HAP-1 (cell line): ENCODE measurements around the gene CDC14A.

Experiments
- DNase-seq, 2 experiments: peaks; one replicate each; pipeline ENCODE4 v3.0.0-alpha.2; 2016 to 2020; ENCODE audit warnings: low spot score in 2 of 2
- H3K27me3 ChIP-seq: fragments of 250-450 bp; sonication (Bioruptor Pico); 2 replicates; pipeline ENCODE4 v1.5.1; 2020; ENCODE audit warnings: low read depth, mild to moderate bottlenecking, moderate library complexity
- H3K36me3 ChIP-seq: fragments of 250-450 bp; sonication (Bioruptor Pico); replicated peaks from 2 replicates; pipeline ENCODE4 v1.5.1; 2020; ENCODE audit warnings: mild to moderate bottlenecking
- H3K4me1 ChIP-seq: fragments of 250-450 bp; sonication (Bioruptor Pico); 2 replicates; pipeline ENCODE4 v1.5.1; 2020; ENCODE audit warnings: mild to moderate bottlenecking
- H3K4me3 ChIP-seq: fragments of 250-450 bp; sonication (Bioruptor Pico); 2 replicates; pipeline ENCODE4 v1.5.1; 2020; ENCODE audit warnings: mild to moderate bottlenecking, moderate library complexity
- H3K9me3 ChIP-seq: fragments of 250-450 bp; sonication (Bioruptor Pico); 2 replicates; pipeline ENCODE4 v1.5.1; 2020; ENCODE audit warnings: mild to moderate bottlenecking, moderate library complexity
- in situ Hi-C: fragments of 300-500 bp; cut with MboI; formaldehyde crosslinking; loops from 3 replicates; pipeline ENCODE4 v1.14.3; 2020; ENCODE audit warnings: low sequenced_read_pairs, inconsistent platforms, mixed read lengths

The CDC14A gene

DNA sequence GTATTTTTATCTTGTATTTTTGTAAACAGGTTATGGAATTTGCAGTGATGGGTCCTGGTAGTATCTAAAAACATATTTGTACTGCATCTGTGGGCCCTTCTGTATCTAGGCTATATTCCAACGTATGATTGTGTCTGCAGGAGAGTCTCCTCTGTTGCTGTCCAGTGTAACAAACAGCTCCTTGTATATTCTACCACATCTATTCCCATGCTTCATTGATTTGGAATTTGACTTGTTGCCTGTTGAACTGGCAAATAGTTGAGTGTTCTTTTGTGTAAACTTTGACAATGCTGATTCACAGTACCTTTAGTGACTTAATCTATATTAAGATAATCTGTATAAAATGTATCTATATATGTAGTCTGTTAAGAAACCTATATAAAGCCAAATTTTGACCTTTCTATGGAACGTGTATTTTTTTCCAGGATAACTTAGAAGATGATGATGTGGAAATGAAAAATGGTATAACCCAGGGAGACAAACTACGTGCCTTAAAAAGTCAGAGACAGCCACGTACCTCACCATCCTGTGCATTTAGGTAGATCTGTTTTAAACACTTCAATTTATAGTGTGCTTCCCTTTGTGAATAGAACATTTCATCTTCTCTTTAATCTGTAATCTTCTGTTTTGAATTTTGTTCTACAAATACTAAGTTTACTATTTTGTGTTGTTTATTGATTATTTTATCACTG is 142.2 kb downstream of the CDC14A start:
- Histone ChIP-seq H3K27me3 (no peaks in the 10 kb centered on the region), H3K4me1 (no peaks in the 10 kb centered on the region), H3K4me3 (no peak overlapping the region), H3K36me3 (peaks cover 4% of the 10 kb centered on the region; the same call in 1 of the 2 replicates), H3K9me3 (no peaks in the 10 kb centered on the region)
- in situ Hi-C loops: no loop called here
- DNase-seq: no peak

DNA sequence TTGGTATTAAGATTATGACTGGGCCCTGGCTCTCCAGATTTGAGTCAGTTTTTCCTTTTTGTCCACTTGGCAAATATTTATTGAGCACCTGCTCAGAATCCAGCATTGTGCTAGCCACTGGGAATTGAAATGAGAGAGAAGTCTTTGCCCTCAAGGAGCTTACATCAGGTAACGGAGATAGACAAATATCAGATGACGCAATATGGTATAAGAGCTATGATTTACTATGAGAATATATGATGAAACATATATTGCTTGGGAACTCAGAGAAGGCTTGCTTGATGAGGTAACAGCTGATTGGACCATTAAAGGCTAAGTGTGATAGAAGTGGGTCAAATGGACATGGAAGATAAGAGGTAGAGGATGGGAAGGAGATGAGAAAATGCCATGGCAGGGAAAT is 144.6 kb downstream of the CDC14A start:
- DNase-seq: no peak
- no peaks in the 10 kb centered on the region for H3K4me1 ChIP-seq
- H3K4me3 ChIP-seq: no peak overlapping the region
- in situ Hi-C loops: no loop called here
- no peaks in the 10 kb centered on the region for H3K9me3 ChIP-seq
- peaks cover 4% of the 10 kb centered on the region; the same call in 1 of the 2 replicates for H3K36me3 ChIP-seq
- H3K27me3 ChIP-seq: no peaks in the 10 kb centered on the region

DNA sequence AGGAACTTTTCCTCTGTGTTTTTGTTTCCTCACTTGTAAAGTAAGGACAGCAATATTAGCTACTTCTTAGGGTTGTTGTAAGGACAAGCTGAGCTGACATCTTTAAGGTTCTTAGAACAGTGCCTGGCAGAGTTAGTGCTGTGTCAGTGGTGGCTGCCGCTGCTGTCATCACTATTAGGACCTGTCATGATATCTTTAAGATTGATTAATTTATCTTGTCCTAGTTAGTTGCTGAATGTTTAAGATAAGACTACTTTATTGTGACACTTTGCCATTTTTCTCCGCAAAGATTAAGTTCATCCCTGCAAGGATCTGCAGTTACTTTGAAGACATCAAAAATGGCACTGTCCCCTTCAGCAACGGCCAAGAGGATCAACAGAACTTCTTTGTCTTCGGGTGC is 145.5 kb downstream of the CDC14A start:
- Histone ChIP-seq H3K36me3 (peaks cover 4% of the 10 kb centered on the region; the same call in 1 of the 2 replicates), H3K9me3 (no peaks in the 10 kb centered on the region), H3K27me3 (no peaks in the 10 kb centered on the region), H3K4me1 (peaks cover 9% of the 10 kb centered on the region), H3K4me3 (no peak overlapping the region)
- DNase-seq: no peak
- in situ Hi-C loops: no loop called here

DNA sequence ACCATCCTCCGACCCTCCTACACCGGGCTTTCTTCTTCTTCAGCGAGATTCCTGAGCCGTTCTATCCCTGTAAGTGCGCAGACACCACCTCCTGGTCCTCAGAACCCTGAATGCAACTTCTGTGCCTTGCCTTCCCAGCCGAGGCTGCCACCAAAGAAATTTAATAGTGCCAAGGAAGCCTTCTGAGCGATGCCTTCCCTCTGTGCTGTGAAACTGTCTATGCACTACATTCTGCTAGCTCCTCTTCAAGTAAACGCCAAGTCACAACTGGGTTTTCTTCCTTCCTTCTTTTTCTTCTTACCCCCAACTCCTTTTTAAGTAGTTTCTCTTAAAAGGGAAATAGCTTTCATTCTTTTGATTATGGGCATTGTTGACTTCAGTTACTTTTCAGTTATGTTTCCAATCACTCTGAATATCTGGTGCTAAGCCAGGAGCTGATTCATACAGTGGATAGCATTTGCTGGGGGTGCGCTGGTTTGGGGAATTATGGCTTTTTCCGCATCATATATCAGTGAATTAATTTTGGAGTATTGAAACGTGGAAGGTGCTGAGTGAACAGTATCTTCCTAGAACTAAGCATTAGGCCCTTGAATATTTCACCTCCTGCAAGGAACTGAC is 147.0 kb downstream of the CDC14A start:
- in situ Hi-C loops: no loop called here
- Histone ChIP-seq H3K36me3 (peaks cover 4% of the 10 kb centered on the region), H3K4me1 (peaks cover 10% of the 10 kb centered on the region)

DNA sequence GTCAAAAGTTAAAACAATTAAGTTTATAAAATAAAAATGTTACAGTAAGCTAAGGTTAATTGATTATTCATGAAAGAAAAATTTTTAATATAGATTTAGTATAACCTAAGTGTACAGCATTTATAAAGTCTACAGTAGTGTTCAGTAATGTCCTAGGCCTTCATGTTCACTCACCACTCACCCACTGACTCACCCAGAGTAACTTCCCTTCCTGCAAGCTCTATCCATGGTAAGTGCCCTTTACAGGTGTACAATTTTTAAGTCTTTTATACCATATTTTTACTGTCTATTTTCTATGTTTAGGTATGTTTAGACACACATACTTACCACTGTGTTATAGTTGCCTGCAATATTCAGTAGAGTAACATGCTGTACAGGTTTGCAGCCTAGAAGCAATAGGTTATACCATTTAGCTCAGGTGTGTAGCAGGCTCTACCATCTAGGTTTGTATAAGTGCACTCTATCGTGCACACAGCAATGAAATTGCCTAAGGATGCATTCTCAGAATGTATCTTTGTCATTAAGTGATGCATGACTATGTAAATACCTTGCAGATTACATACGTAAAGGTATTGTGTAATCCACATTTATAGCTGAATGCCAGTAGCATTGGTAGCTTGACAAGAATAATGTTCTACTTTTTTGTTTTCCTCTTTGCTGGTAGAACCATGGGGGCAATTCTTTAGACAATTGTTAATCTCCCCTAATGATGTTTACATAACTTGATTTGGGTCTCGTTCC is 149.9 kb downstream of the CDC14A start:
- no peak overlapping the region for H3K4me3 ChIP-seq
- H3K9me3 ChIP-seq: no peaks in the 10 kb centered on the region
- H3K27me3 ChIP-seq: no peaks in the 10 kb centered on the region
- in situ Hi-C loops: no loop called here
- H3K36me3 ChIP-seq: peaks cover 4% of the 10 kb centered on the region
- DNase-seq: peak in 1 of 2 experiments; percentile 79
- H3K4me1 ChIP-seq: peaks cover 10% of the 10 kb centered on the region

More for the DNA sequence above, 147.0 kb downstream of the CDC14A start:
- H3K9me3 ChIP-seq: no peaks in the 10 kb centered on the region
- DNase-seq: no peak
- no peak overlapping the region for H3K4me3 ChIP-seq
- H3K27me3 ChIP-seq: no peaks in the 10 kb centered on the region

DNA sequence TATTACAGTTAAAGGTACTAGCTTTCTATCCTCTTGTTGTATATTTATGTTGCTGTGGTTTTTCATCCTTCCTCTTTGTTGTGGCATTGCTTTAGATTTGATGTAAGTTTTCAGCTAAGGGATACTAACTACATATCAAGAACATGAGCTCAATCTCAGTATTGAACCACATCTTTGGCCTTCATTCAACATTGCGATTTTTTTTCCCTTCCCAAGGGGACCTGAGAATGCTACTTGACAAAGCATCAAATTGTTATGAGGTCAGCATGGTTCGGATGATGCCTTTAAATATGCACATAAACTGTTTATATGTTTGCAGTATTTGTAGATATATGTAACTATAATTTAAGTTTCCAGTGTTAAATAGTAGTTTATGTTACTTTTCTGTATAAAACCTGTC is 153.9 kb downstream of the CDC14A start:
- in situ Hi-C loops: no loop called here
- no peak overlapping the region for H3K4me3 ChIP-seq
- H3K27me3 ChIP-seq: no peaks in the 10 kb centered on the region
- no peaks in the 10 kb centered on the region for H3K9me3 ChIP-seq
- H3K4me1 ChIP-seq: peaks cover 10% of the 10 kb centered on the region
- DNase-seq: no peak
- no peaks in the 10 kb centered on the region; the same call in 1 of the 2 replicates for H3K36me3 ChIP-seq

DNA sequence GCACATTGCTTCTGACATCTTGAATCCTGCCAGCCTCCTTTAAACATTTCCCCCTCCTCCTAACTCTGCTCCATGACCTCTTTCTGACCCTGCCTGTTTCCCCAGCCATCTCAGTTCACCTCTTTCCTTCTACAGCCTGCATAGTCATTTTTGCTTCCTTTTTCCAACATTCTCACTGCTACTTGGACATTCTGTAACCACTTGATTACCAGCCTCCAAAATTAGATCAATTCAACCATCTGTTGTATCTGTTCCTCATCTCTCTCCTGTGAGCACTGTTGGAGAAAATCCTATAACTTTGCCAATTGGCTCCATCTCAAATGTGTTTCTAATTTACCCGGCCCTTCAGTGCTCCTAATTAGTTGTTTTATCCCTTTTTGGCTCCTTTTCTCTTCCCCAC is 158.1 kb downstream of the CDC14A start:
- no peak for DNase-seq
- Histone ChIP-seq H3K4me3 (no peak overlapping the region), H3K36me3 (no peaks in the 10 kb centered on the region), H3K9me3 (no peaks in the 10 kb centered on the region), H3K4me1 (no peaks in the 10 kb centered on the region), H3K27me3 (no peaks in the 10 kb centered on the region)
- in situ Hi-C loops: no loop called here

DNA sequence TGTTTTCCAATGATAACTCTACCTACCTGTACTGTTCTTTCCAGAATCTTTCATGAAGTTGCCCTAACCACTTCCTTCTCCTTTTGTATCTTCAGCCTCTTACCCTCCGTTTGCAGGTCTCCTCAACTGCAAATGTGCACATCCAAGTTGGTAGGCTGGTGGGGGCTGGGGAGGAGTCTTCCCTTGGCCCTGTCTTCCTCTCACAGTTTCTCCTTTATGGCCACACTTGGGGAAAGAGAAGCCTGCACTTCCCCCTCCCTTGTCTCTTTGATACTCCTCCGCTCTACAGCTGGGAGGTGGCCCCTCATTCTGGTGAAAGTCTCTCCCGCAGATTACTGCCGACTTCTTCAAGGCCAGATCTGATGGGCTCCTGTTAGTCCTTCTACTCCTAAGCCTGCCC is 158.8 kb downstream of the CDC14A start:
- H3K4me1 ChIP-seq: no peaks in the 10 kb centered on the region
- H3K9me3 ChIP-seq: no peaks in the 10 kb centered on the region
- DNase-seq: no peak
- in situ Hi-C loops: no loop called here
- no peak overlapping the region for H3K4me3 ChIP-seq
- no peaks in the 10 kb centered on the region for H3K27me3 ChIP-seq
- no peaks in the 10 kb centered on the region for H3K36me3 ChIP-seq

DNA sequence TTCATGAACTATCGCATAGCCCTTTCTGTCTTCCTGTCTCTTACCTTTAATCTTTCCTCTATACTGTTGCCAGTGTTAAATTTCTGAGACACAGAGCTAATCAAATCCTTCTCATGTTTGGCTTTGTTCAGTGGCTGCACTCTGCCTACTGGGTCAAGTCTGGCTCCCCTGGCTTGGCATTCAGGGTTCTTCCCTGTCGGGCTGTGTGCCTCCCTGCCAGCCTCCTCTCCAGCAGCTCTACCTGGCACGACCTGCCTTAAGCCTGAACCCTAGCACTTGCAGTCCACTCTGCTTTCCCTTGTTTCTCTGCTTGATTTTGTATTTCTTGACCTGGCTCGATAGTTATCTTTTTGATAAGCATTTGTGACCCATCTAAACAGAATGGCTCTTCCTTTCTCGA is 159.5 kb downstream of the CDC14A start:
- DNase-seq: no peak
- Histone ChIP-seq H3K27me3 (no peaks in the 10 kb centered on the region), H3K4me3 (no peak overlapping the region), H3K4me1 (no peaks in the 10 kb centered on the region), H3K36me3 (no peaks in the 10 kb centered on the region), H3K9me3 (no peaks in the 10 kb centered on the region)
- in situ Hi-C loops: no loop called here

DNA sequence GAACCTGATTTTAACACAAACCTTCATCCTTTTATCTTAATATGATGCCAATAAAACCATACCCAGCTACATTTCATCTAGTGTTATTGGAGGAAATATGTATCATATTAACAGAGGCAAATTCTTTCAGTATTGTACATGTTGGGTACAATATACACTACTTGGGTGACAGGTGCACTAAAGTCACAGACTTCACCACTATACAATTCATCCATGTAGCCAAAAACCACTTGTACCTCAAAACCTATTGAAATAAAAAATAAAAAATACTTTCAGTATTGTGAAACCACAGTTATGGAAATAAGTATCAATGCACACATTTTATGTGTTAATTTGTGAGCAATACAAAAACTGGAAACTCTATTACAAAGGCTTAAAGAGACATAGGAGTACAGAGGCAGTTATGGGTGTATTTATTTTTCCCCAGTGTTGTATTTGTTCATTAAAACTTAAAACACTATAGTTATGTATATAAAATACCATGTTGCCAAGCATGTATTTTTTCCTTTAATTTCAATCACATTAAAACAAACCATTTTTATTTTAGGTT is 160.6 kb downstream of the CDC14A start:
- Histone ChIP-seq H3K27me3 (no peaks in the 10 kb centered on the region), H3K9me3 (no peaks in the 10 kb centered on the region), H3K4me3 (no peak overlapping the region), H3K4me1 (no peaks in the 10 kb centered on the region), H3K36me3 (no peaks in the 10 kb centered on the region)
- DNase-seq: no peak
- in situ Hi-C loops: no loop called here

DNA sequence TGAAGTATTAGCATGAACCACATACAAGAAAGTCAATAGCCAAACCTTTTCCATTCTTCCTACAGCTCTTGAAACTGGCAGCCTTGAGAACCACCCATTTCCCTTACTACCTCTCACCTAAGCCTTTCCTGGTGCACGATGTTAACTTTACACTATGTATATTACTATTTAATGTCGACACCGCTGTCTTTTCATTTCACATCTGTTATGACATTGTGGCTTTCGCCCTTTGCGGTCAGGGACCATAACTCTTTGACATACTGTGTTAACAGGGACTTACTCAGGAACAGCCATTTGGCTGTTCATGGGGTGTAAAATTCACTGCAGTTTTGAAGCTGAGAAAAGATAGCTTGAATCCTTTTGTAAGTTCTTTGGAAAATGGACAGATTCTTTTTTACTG is 164.6 kb downstream of the CDC14A start:
- Histone ChIP-seq H3K4me3 (no peak overlapping the region), H3K9me3 (no peaks in the 10 kb centered on the region), H3K36me3 (no peaks in the 10 kb centered on the region), H3K27me3 (no peaks in the 10 kb centered on the region), H3K4me1 (no peaks in the 10 kb centered on the region)
- DNase-seq: no peak
- in situ Hi-C loops: no loop called here

DNA sequence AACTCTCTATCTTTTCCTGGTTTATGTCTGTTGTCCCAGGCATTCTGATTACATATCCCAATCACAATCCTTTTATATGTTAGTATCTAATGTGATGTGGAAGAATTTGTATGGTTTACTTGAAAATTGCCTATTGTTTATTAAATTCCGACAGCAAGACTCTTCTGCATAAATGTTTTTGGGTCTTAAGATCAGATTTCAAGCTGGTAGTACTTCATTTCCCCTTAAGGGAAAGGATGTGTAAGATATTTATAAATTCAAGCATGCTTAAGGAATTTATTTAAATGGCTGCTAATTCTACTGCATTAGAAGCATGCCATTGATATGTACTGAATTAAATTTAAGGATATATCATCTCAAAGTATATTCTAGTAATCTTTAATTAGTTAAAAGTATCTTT is 165.2 kb downstream of the CDC14A start:
- no peaks in the 10 kb centered on the region for H3K27me3 ChIP-seq
- DNase-seq: no peak
- no peaks in the 10 kb centered on the region for H3K4me1 ChIP-seq
- no peaks in the 10 kb centered on the region for H3K36me3 ChIP-seq
- no peaks in the 10 kb centered on the region for H3K9me3 ChIP-seq
- H3K4me3 ChIP-seq: no peak overlapping the region
- in situ Hi-C loops: no loop called here

DNA sequence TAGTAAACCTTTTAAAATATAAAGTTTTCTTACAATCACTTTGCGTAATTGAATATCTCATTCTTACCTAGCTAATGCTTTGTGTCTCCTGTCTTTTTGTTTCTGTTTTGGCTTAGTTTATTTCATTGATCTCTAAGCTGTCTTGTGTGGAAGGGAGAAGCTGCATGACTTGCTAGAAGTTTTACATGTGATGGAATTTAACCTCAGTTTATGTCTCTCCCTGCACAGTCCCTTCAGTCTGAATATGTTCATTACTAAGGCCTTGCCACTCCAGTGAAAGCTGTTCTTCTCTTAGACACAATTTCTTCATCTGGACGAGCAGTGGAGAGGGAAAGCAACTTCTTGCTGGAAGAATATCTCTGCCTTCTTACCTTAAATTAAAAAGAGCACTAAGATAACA is 165.7 kb downstream of the CDC14A start:
- Histone ChIP-seq H3K4me1 (no peaks in the 10 kb centered on the region), H3K27me3 (no peaks in the 10 kb centered on the region), H3K4me3 (no peak overlapping the region), H3K36me3 (no peaks in the 10 kb centered on the region), H3K9me3 (no peaks in the 10 kb centered on the region)
- in situ Hi-C loops: no loop called here
- DNase-seq: no peak

DNA sequence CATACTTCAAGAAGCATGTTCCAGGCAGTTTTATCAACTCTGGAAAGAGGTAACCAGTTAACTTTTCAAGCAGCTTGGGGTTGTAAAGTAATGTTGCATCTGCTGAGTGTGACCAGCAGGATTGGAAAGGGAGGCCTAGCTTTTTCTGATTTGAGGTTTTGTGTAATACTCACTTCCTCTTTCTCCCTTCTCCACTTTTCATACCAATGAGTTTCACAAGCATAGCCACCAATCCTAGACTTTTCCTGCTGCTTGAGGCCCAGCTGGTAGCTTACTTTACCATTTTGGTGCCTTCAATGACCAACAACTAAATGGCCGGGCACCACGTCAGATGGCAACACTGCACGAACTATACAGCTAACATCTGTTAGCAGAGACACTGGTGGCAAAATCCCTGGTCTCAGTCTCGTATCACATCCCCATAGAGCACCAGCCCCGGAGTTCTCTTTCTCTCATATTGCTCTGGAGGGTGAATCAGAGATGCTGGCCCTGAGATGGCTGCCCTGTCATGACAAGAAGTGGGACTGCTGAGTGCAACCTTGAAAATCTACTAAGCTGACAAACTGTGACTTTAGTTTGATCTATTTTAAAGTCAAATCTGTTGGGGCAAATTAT is 170.8 kb downstream of the CDC14A start:
- in situ Hi-C loops: no loop called here
- H3K4me1 ChIP-seq: no peaks in the 10 kb centered on the region
- no peak for DNase-seq
- no peak overlapping the region for H3K4me3 ChIP-seq
- no peaks in the 10 kb centered on the region for H3K9me3 ChIP-seq
- H3K27me3 ChIP-seq: no peaks in the 10 kb centered on the region
- no peaks in the 10 kb centered on the region for H3K36me3 ChIP-seq
